ENCODE data around the gene GKN2.
A peak's percentile ranks its signal among the peaks of the same experiment; 100 is the strongest.

Gene GKN2

GRCh38 chr2:68952887-68953521, at the start of gene GKN2:
Gene GKN2, minus strand, starts transcription at chr2:68952893. Its CDS starts 32 bp downstream, at chr2:68952861.
- H3K4me3 ChIP-seq (ENCODE audit: low read depth, low read length) = no peak within 1 kb of the TSS
- TF ChIP-seq CTCF (conservative IDR thresholded peaks at IDR 0.05; ENCODE audit: low read depth, low read length) = no peak
- DNase-seq (ENCODE audit: low read depth) = no peak

GRCh38 chr2:69001879-69002278, 49.2 kb upstream of the GKN2 start:
- TF ChIP-seq CTCF (conservative IDR thresholded peaks at IDR 0.05; ENCODE audit: low read depth, low read length) = no peak
- no peak overlapping the region for H3K4me3 ChIP-seq (ENCODE audit: low read depth, low read length)

GRCh38 chr2:68997401-68997800, 44.7 kb upstream of the GKN2 start:
- no peak for TF ChIP-seq CTCF (conservative IDR thresholded peaks at IDR 0.05; ENCODE audit: low read depth, low read length)
- no peak overlapping the region for H3K4me3 ChIP-seq (ENCODE audit: low read depth, low read length)
- no peak for DNase-seq (ENCODE audit: low read depth)

More at GRCh38 chr2:69001879-69002278, 49.2 kb upstream of the GKN2 start:
- DNase-seq (ENCODE audit: low read depth) = no peak

- TF ChIP-seq CTCF (conservative IDR thresholded peaks at IDR 0.05; ENCODE audit: low read depth, low read length) = no peak
- no peak overlapping the region for H3K4me3 ChIP-seq (ENCODE audit: low read depth, low read length)
- no peak for DNase-seq (ENCODE audit: low read depth)
Observed at GRCh38 chr2:68995916-68996315, 43.2 kb upstream of the GKN2 start.

GRCh38 chr2:68994864-68995263, 42.2 kb upstream of the GKN2 start:
- peak; percentile 82 for DNase-seq (ENCODE audit: low read depth)
- TF ChIP-seq CTCF (conservative IDR thresholded peaks at IDR 0.05; ENCODE audit: low read depth, low read length) = no peak
- H3K4me3 ChIP-seq (ENCODE audit: low read depth, low read length) = no peak overlapping the region

GRCh38 chr2:68993660-68994059, 41.0 kb upstream of the GKN2 start:
- H3K4me3 ChIP-seq (ENCODE audit: low read depth, low read length) = no peak overlapping the region
- no peak for TF ChIP-seq CTCF (conservative IDR thresholded peaks at IDR 0.05; ENCODE audit: low read depth, low read length)
- no peak for DNase-seq (ENCODE audit: low read depth)

- no peak overlapping the region for H3K4me3 ChIP-seq (ENCODE audit: low read depth, low read length)
- TF ChIP-seq CTCF (conservative IDR thresholded peaks at IDR 0.05; ENCODE audit: low read depth, low read length) = no peak
- DNase-seq (ENCODE audit: low read depth) = no peak
Observed at GRCh38 chr2:68992933-68993332, 40.2 kb upstream of the GKN2 start.
